Suppressor macrophage (primary cell): ENCODE measurements around the gene AQP2.

ENCODE experiments used
- DNase-seq, 4 experiments: peaks; one replicate each; pipeline ENCODE4 v3.0.0-alpha.2; 2020 to 2022

Gene AQP2

GRCh38 chr12:49920915-49921286, 29.6 kb upstream of the AQP2 start:
- DNase-seq: peak in 1 of 4 experiments; percentile 1

GRCh38 chr12:49921299-49921698, 29.2 kb upstream of the AQP2 start:
- DNase-seq: no peak

DNA sequence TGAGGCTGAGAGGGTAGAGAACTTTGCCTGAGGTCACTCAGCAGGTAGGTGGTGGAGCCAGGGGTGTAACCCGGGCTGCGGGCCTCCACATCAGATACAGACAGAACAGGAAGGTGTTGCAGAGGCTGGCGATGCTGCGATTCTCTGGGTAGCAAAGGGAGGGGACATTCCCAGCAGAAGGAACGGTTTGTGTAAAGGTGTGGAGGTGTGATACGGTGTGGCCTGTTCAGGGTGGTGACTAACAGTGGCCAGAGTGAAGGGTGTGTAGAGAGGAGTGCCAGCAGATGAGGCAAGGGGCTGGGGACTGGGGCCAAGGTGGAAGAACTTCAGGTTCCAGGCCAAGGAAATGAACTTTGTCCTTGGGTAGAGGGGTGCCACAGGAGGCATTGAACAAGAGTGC, 28.6 kb upstream of the AQP2 start:
- no peak for DNase-seq

DNA sequence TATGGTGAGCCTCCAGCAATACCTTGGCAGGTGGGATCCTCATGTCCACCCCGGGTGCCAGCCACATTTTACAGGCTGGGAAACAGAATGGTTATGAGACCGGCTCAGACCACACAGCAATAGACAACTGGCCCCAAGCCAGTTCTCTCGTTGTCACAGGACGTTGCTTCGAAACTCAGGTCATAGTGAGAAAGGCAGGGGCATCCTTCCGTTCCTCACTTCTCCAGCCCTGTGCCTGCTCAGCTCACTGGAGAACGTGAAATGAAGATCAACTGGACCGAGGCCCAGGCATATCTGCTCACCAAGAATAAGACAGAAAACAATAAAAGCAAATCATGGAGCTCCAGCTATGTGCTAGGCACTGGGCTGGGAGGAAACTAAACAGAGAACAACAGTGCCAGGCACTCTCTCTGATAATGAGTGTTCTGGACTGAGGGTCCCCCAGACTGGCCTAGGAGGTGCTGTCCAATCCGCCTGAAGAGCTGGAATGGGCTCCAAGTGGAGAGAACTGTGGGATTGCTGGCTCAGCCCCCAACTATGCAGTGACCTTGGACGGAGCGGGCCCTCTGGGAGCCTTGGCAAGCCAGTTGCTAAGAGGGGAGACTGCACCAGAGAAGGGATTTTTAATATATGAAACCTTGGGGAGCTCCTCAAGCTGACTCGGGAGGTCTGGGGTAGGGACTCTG, 28.0 kb upstream of the AQP2 start:
- DNase-seq: no peak

DNA sequence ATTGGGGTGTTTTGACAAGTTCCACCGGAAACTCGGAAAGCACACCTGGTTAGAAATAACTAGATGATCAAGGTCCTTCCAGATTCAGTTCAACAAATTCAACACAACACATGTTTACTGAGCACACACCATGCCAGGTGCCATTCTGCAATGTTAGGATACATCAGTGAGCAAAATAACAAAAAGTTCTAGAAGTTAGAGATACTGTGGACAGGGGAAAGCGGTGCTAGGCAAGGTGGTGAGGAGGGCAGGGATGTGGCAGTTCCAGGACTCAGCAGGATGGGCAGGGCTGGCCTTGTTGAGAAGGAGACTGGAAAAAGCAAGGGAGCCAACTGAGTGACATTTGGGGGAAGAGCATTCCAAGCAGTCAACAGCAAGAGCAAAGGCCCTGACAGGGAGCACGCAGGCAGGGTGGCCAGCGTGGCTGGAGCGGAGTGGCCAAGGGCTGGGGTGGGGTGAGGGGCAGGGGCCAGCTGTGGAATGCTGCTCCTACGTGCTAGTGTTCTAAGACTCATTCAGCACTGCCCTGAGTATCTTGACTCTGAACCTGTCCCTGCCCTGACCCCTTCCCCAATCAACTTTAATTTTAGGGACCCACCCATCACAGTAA, 27.4 kb upstream of the AQP2 start:
- no peak for DNase-seq

DNA sequence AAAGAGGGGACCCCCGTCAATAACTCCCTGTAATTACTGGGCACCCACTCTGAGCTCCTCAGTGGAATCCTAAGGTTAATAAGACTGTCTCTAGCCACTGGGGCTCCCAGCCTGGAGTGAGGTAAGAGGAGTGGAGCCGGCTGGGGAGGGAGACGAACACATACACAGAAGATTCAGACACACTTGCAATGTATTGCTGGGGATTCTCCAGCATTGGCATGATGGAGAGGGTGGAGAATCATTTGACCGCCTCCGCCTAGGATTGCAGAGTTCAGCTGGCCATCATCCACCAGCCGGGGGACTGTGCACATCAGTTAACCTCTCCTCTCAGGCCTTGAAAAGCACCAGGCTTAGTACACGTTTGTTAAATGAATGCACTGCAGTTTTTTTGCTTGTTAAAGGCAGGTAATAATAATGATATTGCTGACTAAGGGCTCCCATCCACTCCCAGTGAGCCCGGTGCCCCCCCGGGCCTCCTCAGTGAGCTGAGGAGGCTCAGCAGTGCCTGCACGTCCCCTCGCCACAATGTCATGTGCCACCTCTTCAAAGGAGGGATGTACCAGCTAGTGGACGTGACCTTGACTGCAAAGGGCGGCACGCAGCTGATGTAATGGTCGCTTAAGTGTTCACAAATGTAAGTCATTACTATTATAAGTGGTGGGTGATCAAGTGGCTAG, 26.5 kb upstream of the AQP2 start:
- DNase-seq: peak in 1 of 4 experiments; percentile 2

DNA sequence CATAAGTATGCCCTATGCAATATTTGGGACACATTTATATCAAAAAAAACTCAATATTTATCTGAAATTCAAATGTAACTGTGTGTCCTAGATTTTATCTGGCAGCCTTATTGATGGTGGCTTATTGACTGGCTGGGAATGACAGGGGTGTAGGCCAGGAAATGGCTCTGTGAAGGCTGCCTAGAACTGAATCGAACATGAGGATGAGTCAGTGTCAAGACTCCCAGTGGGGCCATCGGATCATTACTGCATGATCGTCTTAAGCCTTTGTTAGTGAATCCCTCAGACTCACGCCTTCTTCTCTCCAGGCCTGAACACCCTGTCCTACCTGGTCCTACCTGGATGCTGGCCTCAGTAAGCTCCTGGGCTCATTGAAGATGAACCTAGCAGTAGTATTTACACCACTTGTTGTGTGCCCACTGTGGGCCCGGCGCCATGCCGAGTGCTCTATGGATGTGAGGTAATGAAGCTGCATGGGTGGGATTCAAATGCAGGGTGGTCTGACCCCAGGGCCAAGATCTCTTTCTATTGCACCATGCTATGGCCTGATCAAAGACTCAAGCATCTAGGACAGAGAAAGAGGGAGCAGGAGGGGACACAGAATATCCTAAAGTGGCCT, 25.8 kb upstream of the AQP2 start:
- peak in 1 of 4 experiments; percentile 1 for DNase-seq

DNA sequence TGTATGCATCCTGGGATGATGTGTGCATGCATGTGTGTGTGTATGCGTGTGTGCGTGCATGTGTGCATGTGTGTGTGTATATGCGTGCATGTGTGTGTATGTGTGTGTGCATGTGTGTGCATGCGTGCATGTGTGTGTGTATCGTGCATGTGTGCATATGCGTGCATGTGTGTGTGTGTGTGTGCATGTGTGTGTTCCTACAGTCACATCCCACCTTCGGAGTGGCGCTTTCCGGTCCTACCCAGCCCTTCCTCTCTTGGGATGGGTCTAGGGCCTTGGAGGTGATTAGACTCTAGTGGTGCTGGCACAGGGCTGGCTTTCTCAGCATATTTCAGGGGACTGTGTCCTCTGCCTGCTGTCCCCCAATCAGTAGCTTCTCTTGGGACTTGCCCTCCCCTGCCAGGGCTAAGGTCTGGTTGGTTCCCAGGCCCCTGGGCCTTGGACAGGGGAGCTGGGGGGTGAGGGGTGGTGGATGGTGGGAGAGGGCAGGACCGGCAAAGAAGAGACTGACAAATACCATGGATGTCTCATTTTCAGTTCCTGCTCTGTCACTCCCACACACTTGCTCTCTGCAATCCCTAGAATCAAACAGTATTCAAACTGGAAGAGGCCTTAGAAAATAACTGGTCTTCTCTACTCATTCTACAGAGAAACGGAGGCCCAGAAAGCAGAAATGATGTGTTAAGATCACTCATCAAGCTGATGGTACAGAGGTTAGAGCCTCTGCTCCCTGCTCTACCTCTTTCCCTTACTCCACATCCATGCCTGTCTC, 24.9 kb upstream of the AQP2 start:
- peak; percentile 27 to 76 (median 62) for DNase-seq

GRCh38 chr12:49928471-49928870, 22.1 kb upstream of the AQP2 start:
- peak in 1 of 4 experiments; percentile 1 for DNase-seq

GRCh38 chr12:49929581-49929980, 21.0 kb upstream of the AQP2 start:
- peak in 1 of 4 experiments; percentile 0 for DNase-seq

GRCh38 chr12:49930515-49931288, 19.8 kb upstream of the AQP2 start:
- DNase-seq: peak; percentile 39 to 76 (median 59)

DNA sequence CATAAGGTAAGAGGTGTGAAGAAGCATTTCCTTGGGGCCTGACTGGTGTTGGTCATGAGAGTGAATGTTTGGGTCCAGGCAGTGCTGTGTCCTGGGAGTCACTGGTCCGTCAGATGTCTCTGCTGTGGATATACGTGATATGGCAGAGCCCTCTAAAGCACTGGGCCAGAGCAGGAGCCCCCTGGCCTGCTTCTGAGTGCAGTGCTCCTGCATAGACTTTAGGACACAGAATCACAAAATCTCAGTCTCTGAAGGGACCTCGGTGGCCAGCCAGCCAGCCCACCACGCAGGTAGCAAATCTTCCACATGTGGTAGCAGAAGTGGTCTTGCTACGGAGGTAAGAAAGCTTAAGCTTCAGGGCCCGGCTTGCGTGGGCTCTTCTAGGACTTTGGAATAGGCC, 18.5 kb upstream of the AQP2 start:
- no peak for DNase-seq

DNA sequence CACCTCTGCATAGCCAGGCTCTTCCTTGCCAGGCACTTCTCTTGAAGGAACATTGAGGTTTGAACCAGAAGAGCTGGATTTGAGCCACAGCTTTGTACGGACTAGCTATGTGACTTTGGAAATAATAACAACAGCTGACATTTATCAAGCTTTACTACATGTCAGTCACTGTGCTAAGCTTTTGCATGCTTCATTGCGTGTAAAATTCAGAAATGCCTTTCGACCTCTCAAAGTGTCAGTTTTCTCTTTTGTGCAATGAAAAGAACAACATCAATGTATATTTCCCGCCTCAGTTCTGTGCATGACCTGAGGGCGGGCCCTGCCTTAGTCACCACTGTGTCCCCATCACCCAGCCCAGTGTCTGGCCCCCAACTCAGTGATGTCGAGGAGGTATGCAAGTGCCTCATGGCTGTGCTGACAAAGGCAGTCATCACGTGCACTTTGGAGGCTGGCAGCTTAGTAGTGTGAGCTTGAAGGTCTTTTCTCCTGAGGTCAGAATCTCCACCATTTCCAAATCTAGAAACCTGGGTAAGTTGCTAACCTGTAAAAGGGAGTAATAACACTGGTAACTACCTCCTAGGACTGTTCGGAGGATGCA, 17.9 kb upstream of the AQP2 start:
- DNase-seq: peak in 2 of 4 experiments; percentile 1 to 19

- DNase-seq: peak in 1 of 4 experiments; percentile 1
These were observed 16.7 kb upstream of the AQP2 start for GRCh38 chr12:49933796-49934195.

DNA sequence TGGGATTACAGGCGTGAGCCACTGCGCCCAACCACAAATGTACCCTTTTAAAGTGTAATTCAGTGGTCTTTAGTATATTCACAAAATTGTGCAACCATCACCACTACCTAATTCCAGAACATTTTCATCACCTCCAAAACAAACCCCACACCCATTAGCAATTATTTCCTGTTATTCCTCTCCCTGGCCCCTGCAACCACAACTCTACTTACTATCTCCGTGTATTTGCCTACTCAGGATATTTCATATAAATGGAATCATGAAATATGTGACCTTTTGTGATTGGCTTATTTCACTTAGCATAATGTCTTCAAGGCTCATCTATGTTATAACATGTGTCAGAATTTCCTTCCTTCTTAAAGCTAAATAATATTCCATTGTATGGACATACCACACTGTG, 16.0 kb upstream of the AQP2 start:
- no peak for DNase-seq

DNA sequence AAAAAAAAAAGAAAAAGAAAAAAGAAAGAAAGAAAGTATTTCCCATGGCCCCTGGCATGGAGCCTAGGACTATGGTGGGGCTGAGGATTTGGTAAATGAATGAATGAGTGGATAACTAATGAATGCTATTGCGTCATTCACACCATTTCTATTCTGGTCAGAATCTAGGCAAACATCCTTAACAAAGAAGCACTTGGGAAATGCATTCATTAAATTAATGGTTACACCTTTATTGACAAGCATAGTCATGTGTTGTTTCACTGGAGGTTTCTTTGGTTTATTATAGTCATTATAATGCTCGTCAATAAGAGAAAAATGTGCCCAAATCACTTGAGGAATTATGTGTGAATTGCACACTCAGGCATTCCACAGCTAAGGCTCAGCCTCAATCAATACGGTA, 13.6 kb upstream of the AQP2 start:
- DNase-seq: no peak

GRCh38 chr12:49937639-49938300, 12.8 kb upstream of the AQP2 start:
- peak in 1 of 4 experiments; percentile 1 for DNase-seq

- DNase-seq: peak in 1 of 4 experiments; percentile 0
These were observed 11.2 kb upstream of the AQP2 start for GRCh38 chr12:49939307-49939706.

DNA sequence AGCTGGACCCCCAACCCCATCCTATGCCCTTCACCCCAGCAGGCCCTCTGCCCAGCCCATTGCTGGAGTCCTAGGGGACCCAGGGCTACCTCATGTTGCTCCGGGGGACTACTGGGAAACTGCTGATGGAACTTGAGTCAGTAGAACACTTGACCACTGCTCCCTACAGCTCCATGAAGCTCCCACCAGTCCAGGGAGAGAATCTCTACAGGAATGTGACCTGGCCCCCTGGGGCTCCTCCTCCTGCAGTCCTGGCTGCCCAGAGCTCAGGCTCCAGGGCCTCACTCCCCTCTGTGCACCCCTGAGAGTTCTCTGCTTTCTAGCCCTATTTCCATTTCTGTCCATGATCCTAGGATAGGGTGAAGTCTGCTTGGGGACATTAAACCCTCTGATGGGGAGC, 10.8 kb upstream of the AQP2 start:
- peak in 1 of 4 experiments; percentile 0 for DNase-seq
